ENCODE data around the gene NTRK2. TPM values are rescaled to one million over a fixed set of nuclear protein-coding genes. Genes with fewer than 3 reads are reported as not detected.

NTRK2 gene
- total and polyA plus RNA-seq, 10 of the 15 experiments (the other 5 are each of a cell fraction or from before 2014, with no cell fraction given): 0.42 to 4.6 (median 0.65) TPM

DNA sequence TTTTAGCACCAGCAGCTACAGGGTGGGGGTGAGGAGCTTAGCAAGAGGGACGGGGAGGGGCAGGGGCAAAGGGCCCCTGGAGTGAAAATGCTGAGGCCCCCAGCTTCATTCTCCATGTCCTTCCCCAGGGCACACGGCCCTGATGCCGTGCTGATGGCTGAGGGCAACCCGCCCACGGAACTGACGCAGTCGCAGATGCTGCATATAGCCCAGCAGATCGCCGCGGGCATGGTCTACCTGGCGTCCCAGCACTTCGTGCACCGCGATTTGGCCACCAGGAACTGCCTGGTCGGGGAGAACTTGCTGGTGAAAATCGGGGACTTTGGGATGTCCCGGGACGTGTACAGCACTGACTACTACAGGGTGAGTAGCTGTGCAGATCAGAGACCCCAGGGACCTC lies 285.6 kb downstream of the NTRK2 start:
- WGBS (ENCODE audit: insufficient coverage, insufficient replicate concordance, low lambda C conversion rate, missing lambda C conversion rate): 62% methylated on average over 18 of the region's 18 CpGs

More for the DNA sequence above, 285.6 kb downstream of the NTRK2 start:
- DNase-seq (ENCODE audit: low read depth, low spot score): no peak
- POLR2A ChIA-PET: interaction anchor here (0.6 kb wide), 1 partner anchor 245 kb away, joined by 4 read pairs; no protein-coding TSS in a partner anchor
- intact Hi-C loops (cut with micrococcal nuclease; ENCODE audit: unreplicated experiment) (loop anchor here (2.0 to 10.0 kb wide), 5 partner anchors 190 to 558 kb away; partner anchors contain the start of gene NTRK2), in situ Hi-C loops (cut with MboI) (no loop called here)
- Histone ChIP-seq H3K27me3 (replicated peaks in 1 of 2; ENCODE audit: control insufficient read depth in 2 of 2, insufficient read depth in 2 of 2, low read length in 1 of 2) (no peaks in the 10 kb centered on the region), H3K27ac (ENCODE audit: control insufficient read depth, insufficient read depth) (no peak overlapping the region), H3K9ac (ENCODE audit: control insufficient read depth, insufficient read depth, low read length) (no peak overlapping the region), H2AFZ (ENCODE audit: control insufficient read depth, low read depth, low read length) (no peak overlapping the region), H3K4me1 (ENCODE audit: control insufficient read depth, insufficient read depth, low read length) (no peaks in the 10 kb centered on the region), H3K79me2 (ENCODE audit: control insufficient read depth, insufficient read depth, low read length) (no peaks in the 10 kb centered on the region), H3K4me3 (no peak overlapping the region), H3K4me2 (ENCODE audit: control insufficient read depth, insufficient read depth) (no peak overlapping the region), H3K36me3 (ENCODE audit: control insufficient read depth in 2 of 2, insufficient read depth in 2 of 2, low read length in 1 of 2) (no peaks in the 10 kb centered on the region), H3K9me3 (replicated peaks; ENCODE audit: control insufficient read depth, insufficient read depth, low read length) (no peaks in the 10 kb centered on the region; the same call in 2 of the 3 replicates), H4K20me1 (ENCODE audit: control insufficient read depth, insufficient read depth) (no peaks in the 10 kb centered on the region)
- no peak for FAIRE-seq
- no peak for ATAC-seq
- no peak for TF ChIP-seq MEF2B (IDR thresholded peaks at IDR 0.05; ENCODE audit: partially characterized antibody, poor library complexity, severe bottlenecking)
- TF ChIP-seq, protein P1, sequence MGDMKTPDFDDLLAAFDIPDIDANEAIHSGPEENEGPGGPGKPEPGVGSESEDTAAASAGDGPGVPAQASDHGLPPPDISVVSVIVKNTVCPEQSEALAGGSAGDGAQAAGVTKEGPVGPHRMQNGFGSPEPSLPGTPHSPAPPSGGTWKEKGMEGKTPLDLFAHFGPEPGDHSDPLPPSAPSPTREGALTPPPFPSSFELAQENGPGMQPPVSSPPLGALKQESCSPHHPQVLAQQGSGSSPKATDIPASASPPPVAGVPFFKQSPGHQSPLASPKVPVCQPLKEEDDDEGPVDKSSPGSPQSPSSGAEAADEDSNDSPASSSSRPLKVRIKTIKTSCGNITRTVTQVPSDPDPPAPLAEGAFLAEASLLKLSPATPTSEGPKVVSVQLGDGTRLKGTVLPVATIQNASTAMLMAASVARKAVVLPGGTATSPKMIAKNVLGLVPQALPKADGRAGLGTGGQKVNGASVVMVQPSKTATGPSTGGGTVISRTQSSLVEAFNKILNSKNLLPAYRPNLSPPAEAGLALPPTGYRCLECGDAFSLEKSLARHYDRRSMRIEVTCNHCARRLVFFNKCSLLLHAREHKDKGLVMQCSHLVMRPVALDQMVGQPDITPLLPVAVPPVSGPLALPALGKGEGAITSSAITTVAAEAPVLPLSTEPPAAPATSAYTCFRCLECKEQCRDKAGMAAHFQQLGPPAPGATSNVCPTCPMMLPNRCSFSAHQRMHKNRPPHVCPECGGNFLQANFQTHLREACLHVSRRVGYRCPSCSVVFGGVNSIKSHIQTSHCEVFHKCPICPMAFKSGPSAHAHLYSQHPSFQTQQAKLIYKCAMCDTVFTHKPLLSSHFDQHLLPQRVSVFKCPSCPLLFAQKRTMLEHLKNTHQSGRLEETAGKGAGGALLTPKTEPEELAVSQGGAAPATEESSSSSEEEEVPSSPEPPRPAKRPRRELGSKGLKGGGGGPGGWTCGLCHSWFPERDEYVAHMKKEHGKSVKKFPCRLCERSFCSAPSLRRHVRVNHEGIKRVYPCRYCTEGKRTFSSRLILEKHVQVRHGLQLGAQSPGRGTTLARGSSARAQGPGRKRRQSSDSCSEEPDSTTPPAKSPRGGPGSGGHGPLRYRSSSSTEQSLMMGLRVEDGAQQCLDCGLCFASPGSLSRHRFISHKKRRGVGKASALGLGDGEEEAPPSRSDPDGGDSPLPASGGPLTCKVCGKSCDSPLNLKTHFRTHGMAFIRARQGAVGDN (IDR thresholded peaks at IDR 0.05): no peak
- no peak for TF ChIP-seq ATF7 (IDR thresholded peaks at IDR 0.05; ENCODE audit: low read depth)
- TF ChIP-seq, protein P2, sequence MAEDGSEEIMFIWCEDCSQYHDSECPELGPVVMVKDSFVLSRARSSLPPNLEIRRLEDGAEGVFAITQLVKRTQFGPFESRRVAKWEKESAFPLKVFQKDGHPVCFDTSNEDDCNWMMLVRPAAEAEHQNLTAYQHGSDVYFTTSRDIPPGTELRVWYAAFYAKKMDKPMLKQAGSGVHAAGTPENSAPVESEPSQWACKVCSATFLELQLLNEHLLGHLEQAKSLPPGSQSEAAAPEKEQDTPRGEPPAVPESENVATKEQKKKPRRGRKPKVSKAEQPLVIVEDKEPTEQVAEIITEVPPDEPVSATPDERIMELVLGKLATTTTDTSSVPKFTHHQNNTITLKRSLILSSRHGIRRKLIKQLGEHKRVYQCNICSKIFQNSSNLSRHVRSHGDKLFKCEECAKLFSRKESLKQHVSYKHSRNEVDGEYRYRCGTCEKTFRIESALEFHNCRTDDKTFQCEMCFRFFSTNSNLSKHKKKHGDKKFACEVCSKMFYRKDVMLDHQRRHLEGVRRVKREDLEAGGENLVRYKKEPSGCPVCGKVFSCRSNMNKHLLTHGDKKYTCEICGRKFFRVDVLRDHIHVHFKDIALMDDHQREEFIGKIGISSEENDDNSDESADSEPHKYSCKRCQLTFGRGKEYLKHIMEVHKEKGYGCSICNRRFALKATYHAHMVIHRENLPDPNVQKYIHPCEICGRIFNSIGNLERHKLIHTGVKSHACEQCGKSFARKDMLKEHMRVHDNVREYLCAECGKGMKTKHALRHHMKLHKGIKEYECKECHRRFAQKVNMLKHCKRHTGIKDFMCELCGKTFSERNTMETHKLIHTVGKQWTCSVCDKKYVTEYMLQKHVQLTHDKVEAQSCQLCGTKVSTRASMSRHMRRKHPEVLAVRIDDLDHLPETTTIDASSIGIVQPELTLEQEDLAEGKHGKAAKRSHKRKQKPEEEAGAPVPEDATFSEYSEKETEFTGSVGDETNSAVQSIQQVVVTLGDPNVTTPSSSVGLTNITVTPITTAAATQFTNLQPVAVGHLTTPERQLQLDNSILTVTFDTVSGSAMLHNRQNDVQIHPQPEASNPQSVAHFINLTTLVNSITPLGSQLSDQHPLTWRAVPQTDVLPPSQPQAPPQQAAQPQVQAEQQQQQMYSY (CRISPR knock-in tag; IDR thresholded peaks at IDR 0.05): no peak
- TF ChIP-seq CBFB (IDR thresholded peaks at IDR 0.05; ENCODE audit: low read depth): no peak
- TF ChIP-seq CBX3 (IDR thresholded peaks at IDR 0.05; ENCODE audit: borderline replicate concordance, low read depth): no peak
- TF ChIP-seq RCOR1 (conservative IDR thresholded peaks at IDR 0.05; ENCODE audit: low read depth, low read length): no peak
- no peak for TF ChIP-seq SIN3A (IDR thresholded peaks at IDR 0.05; ENCODE audit: low read depth, low read length)
- TF ChIP-seq STAT3 (IDR thresholded peaks at IDR 0.05; ENCODE audit: low read depth, low read length): no peak
- TF ChIP-seq CREM (IDR thresholded peaks at IDR 0.05; ENCODE audit: low read depth): no peak
- TF ChIP-seq TAF1 (IDR thresholded peaks at IDR 0.05; ENCODE audit: borderline replicate concordance, low read depth, low read length): no peak
- TF ChIP-seq YBX1 (IDR thresholded peaks at IDR 0.05): no peak
- CTCF ChIA-PET: interaction anchor here (0.6 to 1.7 kb wide), 9 partner anchors 9 to 287 kb away, joined by 3 to 8 read pairs (median 4); no protein-coding TSS in a partner anchor
- RAD21 ChIA-PET (ENCODE audit: unreplicated experiment): interaction anchor here (1.0 kb wide), 1 partner anchor 258 kb away, joined by 3 read pairs; no protein-coding TSS in a partner anchor
- SMC1A ChIA-PET (ENCODE audit: uncharacterized antibody, unreplicated experiment): interaction anchor here (0.8 to 2.0 kb wide), 3 partner anchors 16 to 257 kb away, joined by 3 to 7 read pairs (median 4); no protein-coding TSS in a partner anchor
- BruUV-seq (replicated peaks): no TSS peak
